GM12874 (cell line): Measurements from ENCODE around the gene KCNK18.

Experiments used
- CTCF ChIP-seq: IDR thresholded peaks from 2 replicates; pipeline ENCODE4 v1.5.1; 2011; ENCODE audit warnings: low read depth, mild to moderate bottlenecking, control low read depth, low read length, moderate library complexity; ENCODE audit not compliant: insufficient read depth

The KCNK18 gene

GRCh38 chr10:117259279-117259678 lies 62.0 kb downstream of the KCNK18 start:
- no peak for TF ChIP-seq CTCF
